Naive thymus-derived CD4-positive, alpha-beta T cell (primary cell): ENCODE measurements around the gene HACD3. TPM values are rescaled to one million over a fixed set of nuclear protein-coding genes. Genes with fewer than 3 reads are reported as not detected.
"Not testable (repeated sequence)": the region's sequence is repeated elsewhere in the genome, so short reads cannot be mapped to it uniquely, and the experiment has no call there.

ENCODE experiments used
- ATAC-seq: fragments of 150-1000 bp; cut with Tn5 transposase; 2 replicates; pipeline ENCODE4 v1.10.0; 2021; ENCODE audit warnings: mild to moderate bottlenecking, moderate library complexity
- CTCF ChIA-PET: fragments of 350-600 bp; sonication (Branson Sonifier 250); formaldehyde crosslinking; loops from one replicate; lab custom pipeline; 2021; ENCODE audit warnings: antibody characterized with exemption; lab: Charles Lee
- POLR2A ChIA-PET: fragments of 350-600 bp; sonication (Branson Sonifier 250); formaldehyde crosslinking; loops from one replicate; lab custom pipeline; 2021; ENCODE audit warnings: antibody characterized with exemption, inconsistent platforms; lab: Charles Lee
- DNase-seq, 9 donors: peaks; one replicate each; pipeline versions ENCODE4 v3.0.0 to v3.0.0-alpha.2; 2020 to 2022; ENCODE audit warnings: mixed read lengths in 1 of 9
- H3K27ac ChIP-seq: one replicate; pipeline ENCODE4 v1.7.0; 2013; ENCODE audit warnings: mild to moderate bottlenecking, low read depth, low read length, moderate library complexity
- H3K27me3 ChIP-seq, 2 donors: one replicate each; pipeline ENCODE4 v1.7.0; 2013; ENCODE audit warnings: low read length in 2 of 2, mild to moderate bottlenecking in 2 of 2, moderate library complexity in 2 of 2; ENCODE audit not compliant: control insufficient read depth in 2 of 2, insufficient read depth in 2 of 2
- H3K36me3 ChIP-seq, 3 experiments: 1 replicate in 2 of 3; 2 replicates in 1 of 3; pipeline ENCODE4 v1.7.0; 2013; ENCODE audit warnings: low read length in 3 of 3, mild to moderate bottlenecking in 3 of 3, moderate library complexity in 1 of 3; ENCODE audit not compliant: insufficient read depth in 3 of 3, control insufficient read depth in 2 of 3
- H3K4me1 ChIP-seq, 2 donors: one replicate each; pipeline ENCODE4 v1.7.0; 2013; ENCODE audit warnings: low read length in 2 of 2, mild to moderate bottlenecking in 2 of 2, moderate library complexity in 1 of 2; ENCODE audit not compliant: control insufficient read depth in 2 of 2, insufficient read depth in 2 of 2
- H3K4me3 ChIP-seq: 2 replicates; pipeline ENCODE4 v1.7.0; 2013; ENCODE audit warnings: mild to moderate bottlenecking, low read length
- H3K9me3 ChIP-seq, 3 experiments: 1 replicate in 2 of 3; 2 replicates in 1 of 3; pipeline ENCODE4 v1.7.0; 2013; ENCODE audit warnings: low read length in 3 of 3; ENCODE audit not compliant: control insufficient read depth in 2 of 3
- H3K27ac Mint-ChIP-seq, 9 donors: one replicate each; pipeline ENCODE4 v1.8.0; 2020 to 2022; ENCODE audit warnings: mixed read lengths in 9 of 9, mild to moderate bottlenecking in 8 of 9, moderate library complexity in 5 of 9, inconsistent platforms in 2 of 9
- H3K27me3 Mint-ChIP-seq, 5 donors: one replicate each; pipeline ENCODE4 v1.8.0; 2021 to 2022; ENCODE audit warnings: mixed read lengths in 5 of 5, mild to moderate bottlenecking in 1 of 5
- H3K36me3 Mint-ChIP-seq, 5 donors: one replicate each; pipeline ENCODE4 v1.8.0; 2020 to 2022; ENCODE audit warnings: mixed read lengths in 5 of 5, mild to moderate bottlenecking in 3 of 5, inconsistent platforms in 1 of 5
- H3K4me1 Mint-ChIP-seq, 7 donors: one replicate each; pipeline ENCODE4 v1.8.0; 2020 to 2022; ENCODE audit warnings: mixed read lengths in 7 of 7, mild to moderate bottlenecking in 3 of 7, inconsistent platforms in 1 of 7
- H3K4me3 Mint-ChIP-seq, 10 donors: one replicate each; pipeline ENCODE4 v1.8.0; 2020 to 2022; ENCODE audit warnings: mild to moderate bottlenecking in 10 of 10, mixed read lengths in 10 of 10, moderate library complexity in 6 of 10, inconsistent platforms in 2 of 10
- H3K9me3 Mint-ChIP-seq, 11 donors: one replicate each; pipeline ENCODE4 v1.8.0; 2020 to 2022; ENCODE audit warnings: mixed read lengths in 11 of 11, mild to moderate bottlenecking in 4 of 11, inconsistent platforms in 1 of 11, moderate library complexity in 1 of 11
- intact Hi-C, 2 donors: fragments of 100-400 bp; cut with micrococcal nuclease; formaldehyde crosslinking; loops; one replicate each; pipeline ENCODE4 v1.15.1; 2023
- polyA plus RNA-seq, 2 donors: library from polyadenylated mRNA; unstranded; fragments of 300-500 nt; fragmentation: Illumina TruSeq; gene quantifications; one replicate each; pipeline ENCODE4 v1.2.3, GENCODE V29; 2021
- total RNA-seq, 6 experiments: library from RNA in 5 of 6; stranded (reverse) in 5 of 6; gene quantifications; 1 replicate in 5 of 6; 2 replicates in 1 of 6; pipeline ENCODE4 v1.2.3 and lab custom pipeline; 2021 to 2026

The HACD3 gene
- total and polyA plus RNA-seq, 7 experiments from 2014 or later: 18.3 to 34.4 (median 24.9) TPM

- Mint-ChIP-seq H3K9me3 (no peaks in the 10 kb centered on the region), H3K27me3 (no peaks in the 10 kb centered on the region), H3K27ac (no peak overlapping the region), H3K4me1 (peaks cover 29 to 58% (median 53%) of the 10 kb centered on the region in 7 donors), H3K36me3 (peaks cover 0 to 16% (median 0%) of the 10 kb centered on the region in 5 donors), H3K4me3 (no peak overlapping the region)
- no peaks in the 10 kb centered on the region for H3K9me3 ChIP-seq
- no peak overlapping the region for H3K4me3 ChIP-seq
- H3K27ac ChIP-seq: no peak overlapping the region
- H3K36me3 ChIP-seq: no peaks in the 10 kb centered on the region
- CTCF ChIA-PET: no interaction called here
- intact Hi-C loops: no loop called here
- POLR2A ChIA-PET: no interaction called here
- ATAC-seq (no peak), DNase-seq (no peak)
- peaks cover 5 to 9% of the 10 kb centered on the region in 2 donors for H3K4me1 ChIP-seq
- H3K27me3 ChIP-seq: no peaks in the 10 kb centered on the region
These were observed 4.9 kb downstream of the HACD3 start for GRCh38 chr15:65535192-65535591.

DNA sequence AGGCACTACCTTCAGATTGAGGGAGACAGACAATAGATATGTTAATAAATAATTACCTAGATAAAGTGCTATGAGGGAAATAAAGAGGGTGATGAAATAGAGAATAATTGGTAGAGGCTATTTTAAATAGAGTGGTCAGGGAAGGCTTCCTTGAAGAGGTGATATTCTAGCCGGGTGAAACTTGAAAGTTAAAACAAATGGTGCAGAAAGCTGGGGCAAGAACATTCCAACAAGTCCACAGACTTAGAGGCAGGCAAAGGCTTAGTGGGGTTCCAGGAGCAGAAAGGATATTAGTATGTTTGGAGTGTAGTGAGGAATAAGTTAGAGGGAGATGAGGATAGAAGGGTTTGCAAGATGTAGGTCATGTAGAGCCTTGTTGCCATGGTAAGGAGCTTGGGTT is 10.1 kb downstream of the HACD3 start:
- no peak overlapping the region for H3K4me3 ChIP-seq
- POLR2A ChIA-PET: no interaction called here
- H3K4me3 Mint-ChIP-seq: no peak overlapping the region
- H3K36me3 Mint-ChIP-seq: peaks cover 0 to 12% (median 0%) of the 10 kb centered on the region in 5 donors
- H3K27ac Mint-ChIP-seq: no peak overlapping the region
- H3K27me3 ChIP-seq: no peaks in the 10 kb centered on the region
- CTCF ChIA-PET: no interaction called here
- peaks cover 6 to 38% (median 31%) of the 10 kb centered on the region in 7 donors for H3K4me1 Mint-ChIP-seq
- H3K27ac ChIP-seq: no peak overlapping the region
- DNase-seq (no peak), ATAC-seq (no peak)
- H3K36me3 ChIP-seq: no peaks in the 10 kb centered on the region
- intact Hi-C loops: no loop called here
- no peaks in the 10 kb centered on the region for H3K9me3 Mint-ChIP-seq
- H3K4me1 ChIP-seq: no peaks in the 10 kb centered on the region
- no peaks in the 10 kb centered on the region for H3K27me3 Mint-ChIP-seq
- H3K9me3 ChIP-seq: no peaks in the 10 kb centered on the region

DNA sequence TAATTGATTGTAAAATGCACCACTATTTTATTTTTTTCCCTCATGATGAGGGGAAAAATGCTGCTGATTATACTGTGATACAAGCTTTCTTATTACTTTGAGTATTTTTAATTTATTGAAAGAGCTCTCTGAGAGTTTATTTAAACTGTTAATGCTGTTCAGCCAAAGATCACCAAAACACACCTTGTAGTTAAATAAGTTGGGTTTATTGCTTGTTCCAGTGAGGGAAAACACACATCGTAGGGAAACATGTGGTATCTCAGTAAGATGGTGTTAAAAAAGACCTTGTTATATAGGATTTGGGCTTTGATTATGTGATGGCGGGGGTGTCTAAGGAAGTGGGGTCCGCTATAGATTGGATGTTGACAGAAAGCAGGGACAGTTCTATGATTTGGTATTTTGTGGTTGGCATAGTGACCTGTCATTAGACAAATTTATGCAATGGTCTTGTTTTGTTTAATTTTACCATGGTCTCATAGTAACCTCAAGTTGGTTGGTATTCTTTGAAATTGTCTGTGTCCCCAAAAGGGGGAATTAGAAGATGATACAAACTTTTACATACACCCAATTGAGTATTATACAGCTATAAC is 11.1 kb downstream of the HACD3 start:
- Histone ChIP-seq H3K9me3 (no peaks in the 10 kb centered on the region), H3K27me3 (no peaks in the 10 kb centered on the region), H3K36me3 (no peaks in the 10 kb centered on the region), H3K4me1 (no peaks in the 10 kb centered on the region), H3K4me3 (no peak overlapping the region), H3K27ac (no peak overlapping the region)
- ChIA-PET CTCF (interaction anchor here (0.6 kb wide), 1 partner anchor 12 kb away, joined by 3 read pairs; no protein-coding TSS in a partner anchor), POLR2A (interaction anchor here (0.6 kb wide), 1 partner anchor 41 kb away, joined by 3 read pairs; no protein-coding TSS in a partner anchor)
- no peaks in the 10 kb centered on the region for H3K27me3 Mint-ChIP-seq
- H3K27ac Mint-ChIP-seq: no peak overlapping the region
- intact Hi-C loops: no loop called here
- no peak for ATAC-seq
- H3K36me3 Mint-ChIP-seq: peaks cover 0 to 9% (median 0%) of the 10 kb centered on the region in 5 donors
- no peak for DNase-seq
- H3K9me3 Mint-ChIP-seq: no peaks in the 10 kb centered on the region
- no peak overlapping the region for H3K4me3 Mint-ChIP-seq
- peaks cover 8 to 37% (median 29%) of the 10 kb centered on the region in 7 donors for H3K4me1 Mint-ChIP-seq

GRCh38 chr15:65547841-65548240 is 17.6 kb downstream of the HACD3 start:
- no peaks in the 10 kb centered on the region for H3K36me3 ChIP-seq
- Mint-ChIP-seq H3K9me3 (no peaks in the 10 kb centered on the region), H3K36me3 (peaks cover 0 to 8% (median 5%) of the 10 kb centered on the region in 5 donors), H3K27me3 (no peaks in the 10 kb centered on the region), H3K4me3 (no peak overlapping the region), H3K4me1 (peaks cover 16 to 34% (median 26%) of the 10 kb centered on the region in 7 donors), H3K27ac (peak overlapping the region in 1 of 9 donors; percentile 10)
- ATAC-seq: no peak
- ChIA-PET POLR2A (no interaction called here), CTCF (no interaction called here)
- no peaks in the 10 kb centered on the region for H3K27me3 ChIP-seq
- DNase-seq: no peak
- no peaks in the 10 kb centered on the region for H3K9me3 ChIP-seq
- H3K4me3 ChIP-seq: no peak overlapping the region
- H3K4me1 ChIP-seq: no peaks in the 10 kb centered on the region
- intact Hi-C loops: no loop called here
- no peak overlapping the region for H3K27ac ChIP-seq

- H3K4me3 Mint-ChIP-seq, H3K27me3 ChIP-seq, H3K27ac ChIP-seq, H3K27ac Mint-ChIP-seq, intact Hi-C loops, H3K9me3 Mint-ChIP-seq, ATAC-seq, DNase-seq, CTCF ChIA-PET, H3K9me3 ChIP-seq, H3K27me3 Mint-ChIP-seq, H3K4me3 ChIP-seq, H3K4me1 ChIP-seq: not testable (repeated sequence)
- H3K4me1 Mint-ChIP-seq: peaks cover 15 to 28% (median 24%) of the 10 kb centered on the region in 7 donors
- POLR2A ChIA-PET: interaction anchor here (1.0 kb wide), 1 partner anchor 22 kb away, joined by 4 read pairs; no protein-coding TSS in a partner anchor
- H3K36me3 ChIP-seq: peaks cover 0 to 11% (median 0%) of the 10 kb centered on the region in 3 experiments
- peaks cover 0 to 22% (median 13%) of the 10 kb centered on the region in 5 donors for H3K36me3 Mint-ChIP-seq
These were observed 19.0 kb downstream of the HACD3 start for GRCh38 chr15:65549288-65549687.

DNA sequence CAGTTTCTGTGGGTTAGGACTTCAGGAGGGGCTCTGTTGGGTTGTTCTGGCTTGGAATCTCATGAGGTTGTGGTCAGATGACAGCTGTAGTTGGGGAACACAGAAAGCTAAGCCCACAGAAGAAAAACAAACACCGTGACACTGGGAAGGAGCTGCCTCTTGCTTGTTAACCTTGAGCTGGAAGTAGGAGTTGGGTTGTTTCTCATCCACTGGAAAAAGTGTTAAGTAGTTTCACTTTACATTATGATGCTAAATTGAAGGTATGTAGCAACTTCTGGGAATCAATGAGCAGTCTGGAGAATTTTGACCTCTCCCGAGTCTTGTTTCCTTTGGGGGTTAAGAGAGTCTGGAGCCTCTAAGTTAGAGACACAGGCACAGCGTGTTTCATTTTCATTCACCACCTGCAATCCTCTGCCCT is 20.4 kb downstream of the HACD3 start:
- Histone ChIP-seq H3K36me3 (peaks cover 0 to 19% (median 5%) of the 10 kb centered on the region in 3 experiments), H3K9me3 (no peaks in the 10 kb centered on the region), H3K27ac (no peak overlapping the region), H3K4me1 (no peaks in the 10 kb centered on the region), H3K27me3 (no peaks in the 10 kb centered on the region), H3K4me3 (no peak overlapping the region)
- Mint-ChIP-seq H3K36me3 (peaks cover 9 to 31% (median 22%) of the 10 kb centered on the region in 5 donors), H3K4me3 (no peak overlapping the region), H3K9me3 (no peaks in the 10 kb centered on the region), H3K27ac (peak overlapping the region in 3 of 9 donors; percentile 18 to 39 (median 38)), H3K27me3 (no peaks in the 10 kb centered on the region), H3K4me1 (peaks cover 12 to 28% (median 23%) of the 10 kb centered on the region in 7 donors)
- DNase-seq: no peak
- ATAC-seq: no peak
- CTCF ChIA-PET: no interaction called here
- intact Hi-C loops: no loop called here
- POLR2A ChIA-PET: no interaction called here

DNA sequence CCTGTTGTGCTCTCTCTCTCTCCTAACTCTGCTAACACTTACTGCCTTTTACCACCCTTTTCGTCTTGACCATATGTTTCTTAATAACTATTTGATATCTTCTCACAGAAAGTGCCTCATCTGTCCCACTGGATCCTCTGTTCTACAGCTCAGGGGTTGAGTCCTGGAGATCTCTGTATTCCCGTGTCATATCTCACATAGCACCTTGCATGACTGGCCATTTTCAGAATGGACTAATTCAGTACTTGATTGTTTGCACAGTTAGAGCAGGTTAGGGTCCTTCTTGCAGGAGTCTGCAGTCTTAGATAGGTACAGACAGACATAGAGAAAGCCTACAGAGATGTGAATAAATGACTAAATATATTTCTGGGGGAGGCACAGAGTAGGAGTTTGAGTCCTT is 20.9 kb downstream of the HACD3 start:
- intact Hi-C loops: no loop called here
- Histone ChIP-seq H3K4me1 (no peaks in the 10 kb centered on the region), H3K4me3 (no peak overlapping the region), H3K9me3 (no peaks in the 10 kb centered on the region), H3K27me3 (no peaks in the 10 kb centered on the region), H3K36me3 (peaks cover 0 to 22% (median 5%) of the 10 kb centered on the region in 3 experiments), H3K27ac (no peak overlapping the region)
- no peak for DNase-seq
- peaks cover 10 to 33% (median 24%) of the 10 kb centered on the region in 5 donors for H3K36me3 Mint-ChIP-seq
- H3K9me3 Mint-ChIP-seq: no peaks in the 10 kb centered on the region
- H3K4me1 Mint-ChIP-seq: peaks cover 12 to 28% (median 19%) of the 10 kb centered on the region in 7 donors
- H3K27ac Mint-ChIP-seq: peak overlapping the region in 5 of 9 donors; percentile 1 to 38 (median 3)
- ChIA-PET CTCF (interaction anchor here (0.9 kb wide), 1 partner anchor 20 kb away, joined by 3 read pairs; no protein-coding TSS in a partner anchor), POLR2A (no interaction called here)
- no peaks in the 10 kb centered on the region for H3K27me3 Mint-ChIP-seq
- ATAC-seq: no peak
- H3K4me3 Mint-ChIP-seq: no peak overlapping the region
